ENCODE results near the gene PWWP2B. TPM values are rescaled to one million over a fixed set of nuclear protein-coding genes. Genes with fewer than 3 reads are reported as not detected.

PWWP2B gene
- total and polyA plus RNA-seq, 11 donors: 10.5 to 23.5 (median 15.3) TPM

DNA sequence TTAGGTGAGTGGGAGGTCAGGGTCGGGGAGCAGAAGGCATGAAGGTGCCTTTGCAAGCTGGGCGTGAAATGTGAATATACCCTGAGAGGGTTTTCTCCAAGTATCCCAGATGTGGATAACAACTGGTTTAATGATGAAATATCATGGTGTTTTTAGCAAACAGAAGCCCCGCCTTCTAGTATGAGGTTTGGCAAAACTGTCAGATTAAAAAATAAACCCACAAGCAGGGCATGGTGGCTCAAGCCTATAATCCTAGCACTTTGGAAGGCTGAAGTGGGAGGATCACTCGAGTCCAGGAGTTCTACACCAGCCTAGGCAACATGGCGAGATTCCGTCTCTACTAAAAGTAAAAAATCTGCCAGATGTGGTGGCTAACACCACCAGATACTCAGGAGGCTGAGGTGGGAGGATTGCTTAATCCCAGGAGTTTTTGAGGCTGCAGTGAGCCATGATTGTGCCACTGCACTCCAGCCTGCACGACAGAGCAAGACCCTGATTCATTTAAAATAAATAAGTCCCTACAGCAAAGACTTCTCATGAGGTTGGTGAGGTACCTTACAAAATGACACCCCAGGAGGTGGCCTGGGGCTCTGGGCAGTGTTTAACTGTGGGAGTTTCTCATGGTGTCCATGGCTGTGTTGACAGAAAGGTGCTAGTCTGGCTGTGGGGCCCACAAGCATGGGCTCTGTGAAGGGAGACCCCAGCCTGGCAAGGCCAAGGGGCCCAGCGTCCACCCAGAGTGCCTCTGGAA is 6.7 kb upstream of the PWWP2B start:
- H3K36me3 ChIP-seq: no peaks in the 10 kb centered on the region
- H3K4me1 ChIP-seq: peaks cover 0 to 22% (median 7%) of the 10 kb centered on the region in 12 donors
- peak in 1 of 5 donors; percentile 7 for DNase-seq
- ATAC-seq: no peak
- no peaks in the 10 kb centered on the region for H3K9me3 ChIP-seq
- TF ChIP-seq, protein P1, sequence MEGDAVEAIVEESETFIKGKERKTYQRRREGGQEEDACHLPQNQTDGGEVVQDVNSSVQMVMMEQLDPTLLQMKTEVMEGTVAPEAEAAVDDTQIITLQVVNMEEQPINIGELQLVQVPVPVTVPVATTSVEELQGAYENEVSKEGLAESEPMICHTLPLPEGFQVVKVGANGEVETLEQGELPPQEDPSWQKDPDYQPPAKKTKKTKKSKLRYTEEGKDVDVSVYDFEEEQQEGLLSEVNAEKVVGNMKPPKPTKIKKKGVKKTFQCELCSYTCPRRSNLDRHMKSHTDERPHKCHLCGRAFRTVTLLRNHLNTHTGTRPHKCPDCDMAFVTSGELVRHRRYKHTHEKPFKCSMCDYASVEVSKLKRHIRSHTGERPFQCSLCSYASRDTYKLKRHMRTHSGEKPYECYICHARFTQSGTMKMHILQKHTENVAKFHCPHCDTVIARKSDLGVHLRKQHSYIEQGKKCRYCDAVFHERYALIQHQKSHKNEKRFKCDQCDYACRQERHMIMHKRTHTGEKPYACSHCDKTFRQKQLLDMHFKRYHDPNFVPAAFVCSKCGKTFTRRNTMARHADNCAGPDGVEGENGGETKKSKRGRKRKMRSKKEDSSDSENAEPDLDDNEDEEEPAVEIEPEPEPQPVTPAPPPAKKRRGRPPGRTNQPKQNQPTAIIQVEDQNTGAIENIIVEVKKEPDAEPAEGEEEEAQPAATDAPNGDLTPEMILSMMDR (IDR thresholded peaks at IDR 0.05): no peak
- TF ChIP-seq POLR2A (IDR thresholded peaks at IDR 0.05): no peak
- no peak overlapping the region for H3K27ac ChIP-seq
- H3K4me3 ChIP-seq: no peak overlapping the region
- intact Hi-C loops (cut with DNase I): loop anchor here in 5 of 10 donors (5.0 to 10.0 kb wide), 3 partner anchors 244 to 252 kb away; no protein-coding TSS in a partner anchor
- 82 to 90% (median 85%) methylated on average over 7 to 8 of the region's 8 CpGs for WGBS, 4 donors
- peaks cover 0 to 3% (median 0%) of the 10 kb centered on the region in 9 donors for H3K27me3 ChIP-seq

GRCh38 chr10:132390921-132391675 is 5.9 kb upstream of the PWWP2B start:
- peaks cover 0 to 3% (median 0%) of the 10 kb centered on the region in 9 donors for H3K27me3 ChIP-seq
- H3K4me3 ChIP-seq: no peak overlapping the region
- peak in 1 of 5 donors; percentile 30 for DNase-seq
- intact Hi-C loops (cut with DNase I): loop anchor here in 5 of 10 donors (5.0 to 10.0 kb wide), 3 partner anchors 244 to 251 kb away; no protein-coding TSS in a partner anchor
- no peak overlapping the region for H3K27ac ChIP-seq
- H3K36me3 ChIP-seq: no peaks in the 10 kb centered on the region
- no peaks in the 10 kb centered on the region for H3K9me3 ChIP-seq
- TF ChIP-seq POLR2A (IDR thresholded peaks at IDR 0.05): no peak
- ATAC-seq: no peak
- WGBS, 4 donors: 70 to 90% (median 78%) methylated on average over 12 to 19 of the region's 19 CpGs
- peaks cover 0 to 29% (median 14%) of the 10 kb centered on the region in 12 donors for H3K4me1 ChIP-seq

- Histone ChIP-seq H3K36me3 (no peaks in the 10 kb centered on the region), H3K4me3 (no peak overlapping the region), H3K27ac (no peak overlapping the region), H3K9me3 (no peaks in the 10 kb centered on the region), H3K4me1 (peaks cover 0 to 32% (median 14%) of the 10 kb centered on the region in 12 donors), H3K27me3 (peaks cover 0 to 3% (median 0%) of the 10 kb centered on the region in 9 donors)
- intact Hi-C loops (cut with DNase I): loop anchor here in 6 of 10 donors (2.0 to 10.0 kb wide), 5 partner anchors 59 to 251 kb away; no protein-coding TSS in a partner anchor
- TF ChIP-seq POLR2A (IDR thresholded peaks at IDR 0.05): no peak
- TF ChIP-seq, protein P1 (IDR thresholded peaks at IDR 0.05): no peak
- 67 to 94% (median 80%) methylated on average over 1 to 4 of the region's 4 CpGs for WGBS, 4 donors
- peak in 1 of 5 donors; percentile 33 for DNase-seq
- no peak for ATAC-seq
Measured at GRCh38 chr10:132391676-132392020, 5.4 kb upstream of the PWWP2B start.

DNA sequence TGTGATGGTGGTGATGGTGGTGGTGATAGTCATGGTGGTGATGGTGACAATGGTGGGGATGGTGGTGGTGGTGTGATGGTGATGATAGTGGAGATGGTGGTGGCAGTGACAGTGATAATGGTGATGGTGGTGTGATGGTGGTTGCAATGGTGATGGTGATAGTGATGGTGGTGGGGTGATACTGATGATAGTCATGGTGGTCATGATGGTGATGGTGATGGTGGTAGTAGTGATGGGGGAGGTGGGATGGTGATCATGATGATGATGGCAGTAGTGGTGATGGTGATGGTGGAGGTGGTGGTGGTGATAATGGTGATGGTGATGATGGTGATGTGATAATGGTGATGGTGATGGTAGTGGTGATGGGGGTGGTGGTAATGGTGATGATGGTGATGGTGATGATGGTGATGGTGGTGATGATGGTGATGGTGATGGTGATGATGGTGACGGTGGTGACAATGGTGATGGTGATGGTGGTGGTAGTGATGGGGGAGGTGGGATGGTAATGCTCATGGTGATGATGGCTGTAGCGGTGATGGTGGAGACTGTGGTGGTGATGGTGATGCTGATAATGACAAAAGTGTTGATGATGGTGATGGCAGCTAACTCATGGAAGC is 4.7 kb upstream of the PWWP2B start:
- Histone ChIP-seq H3K4me1 (peaks cover 0 to 32% (median 14%) of the 10 kb centered on the region in 12 donors), H3K27me3 (peaks cover 0 to 3% (median 0%) of the 10 kb centered on the region in 9 donors), H3K9me3 (no peaks in the 10 kb centered on the region), H3K27ac (no peak overlapping the region), H3K36me3 (no peaks in the 10 kb centered on the region), H3K4me3 (no peak overlapping the region)
- DNase-seq: peak in 1 of 5 donors; percentile 7
- no peak for ATAC-seq
- 76 to 98% (median 94%) methylated on average over 2 of the region's 2 CpGs for WGBS, 4 donors
- intact Hi-C loops (cut with DNase I): loop anchor here in 6 of 10 donors (2.0 to 10.0 kb wide), 5 partner anchors 59 to 250 kb away; no protein-coding TSS in a partner anchor
- TF ChIP-seq, protein P1 (IDR thresholded peaks at IDR 0.05): no peak
- no peak for TF ChIP-seq POLR2A (IDR thresholded peaks at IDR 0.05)

Measured in heart left ventricle (tissue), 16 donors.